Mucosa of stomach (tissue), 1 donor: Measurements from ENCODE around the gene PIAS4.
A peak's percentile ranks its signal among the peaks of the same experiment; 100 is the strongest.

Source experiments
- H3K27me3 ChIP-seq: one replicate; pipeline ENCODE4 v1.7.0; 2013; ENCODE audit warnings: mild to moderate bottlenecking, low read length; ENCODE audit not compliant: control insufficient read depth, insufficient read depth
- H3K36me3 ChIP-seq: one replicate; pipeline ENCODE4 v1.7.0; 2013; ENCODE audit warnings: low read length; ENCODE audit not compliant: control insufficient read depth, insufficient read depth
- H3K4me1 ChIP-seq: one replicate; pipeline ENCODE4 v1.7.0; 2013; ENCODE audit warnings: mild to moderate bottlenecking, low read length; ENCODE audit not compliant: control insufficient read depth, insufficient read depth
- H3K4me3 ChIP-seq: one replicate; pipeline ENCODE4 v1.7.0; 2013; ENCODE audit warnings: low read length
- H3K9ac ChIP-seq: one replicate; pipeline ENCODE4 v1.7.0; 2013; ENCODE audit warnings: mild to moderate bottlenecking, low read length, moderate library complexity
- H3K9me3 ChIP-seq: one replicate; pipeline ENCODE4 v1.7.0; 2013; ENCODE audit warnings: mild to moderate bottlenecking, low read length, moderate library complexity; ENCODE audit not compliant: control insufficient read depth
- donor health status: Pancreatic carcinoma.

The PIAS4 gene

GRCh38 chr19:4046362-4046691 is 38.8 kb downstream of the PIAS4 start:
- no peak overlapping the region for H3K9ac ChIP-seq
- H3K9me3 ChIP-seq = no peaks in the 10 kb centered on the region
- peaks cover 51% of the 10 kb centered on the region for H3K4me1 ChIP-seq
- H3K4me3 ChIP-seq = no peak overlapping the region
- H3K27me3 ChIP-seq = no peaks in the 10 kb centered on the region
- H3K36me3 ChIP-seq = peaks cover 3% of the 10 kb centered on the region

GRCh38 chr19:4046946-4047683 is 39.6 kb downstream of the PIAS4 start:
- Histone ChIP-seq H3K9me3 (no peaks in the 10 kb centered on the region), H3K36me3 (peaks cover 5% of the 10 kb centered on the region), H3K4me3 (no peak overlapping the region), H3K27me3 (no peaks in the 10 kb centered on the region), H3K4me1 (peaks cover 58% of the 10 kb centered on the region), H3K9ac (no peak overlapping the region)

DNA sequence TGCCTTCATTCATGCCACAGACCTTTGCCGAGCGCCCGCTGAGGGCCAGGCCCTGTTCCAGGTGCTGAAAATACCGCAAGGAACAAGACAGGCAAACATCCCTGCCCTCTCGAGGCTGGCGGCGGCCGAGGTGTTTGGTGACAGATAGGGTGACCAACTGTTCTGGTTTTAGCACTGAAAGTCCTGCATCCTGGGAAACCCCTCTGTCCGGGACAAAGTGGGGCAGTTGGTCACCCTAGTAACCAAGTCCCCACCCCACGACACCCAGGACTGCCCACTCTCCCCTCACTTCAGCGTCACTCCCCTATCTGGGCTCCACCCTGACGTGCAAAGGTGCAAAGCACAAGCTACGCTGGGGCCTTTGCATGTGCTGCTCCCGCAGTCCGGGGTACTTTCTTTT is 41.9 kb downstream of the PIAS4 start:
- peaks cover 57% of the 10 kb centered on the region for H3K4me1 ChIP-seq
- no peak overlapping the region for H3K4me3 ChIP-seq
- no peak overlapping the region for H3K9ac ChIP-seq
- no peaks in the 10 kb centered on the region for H3K27me3 ChIP-seq
- peaks cover 19% of the 10 kb centered on the region for H3K36me3 ChIP-seq
- H3K9me3 ChIP-seq = no peaks in the 10 kb centered on the region

- Histone ChIP-seq H3K9me3 (no peaks in the 10 kb centered on the region), H3K27me3 (no peaks in the 10 kb centered on the region), H3K9ac (peak overlapping the region; percentile 73), H3K36me3 (peaks cover 19% of the 10 kb centered on the region), H3K4me1 (peaks cover 54% of the 10 kb centered on the region), H3K4me3 (no peak overlapping the region)
Observed at GRCh38 chr19:4051175-4052101, 43.9 kb downstream of the PIAS4 start.

DNA sequence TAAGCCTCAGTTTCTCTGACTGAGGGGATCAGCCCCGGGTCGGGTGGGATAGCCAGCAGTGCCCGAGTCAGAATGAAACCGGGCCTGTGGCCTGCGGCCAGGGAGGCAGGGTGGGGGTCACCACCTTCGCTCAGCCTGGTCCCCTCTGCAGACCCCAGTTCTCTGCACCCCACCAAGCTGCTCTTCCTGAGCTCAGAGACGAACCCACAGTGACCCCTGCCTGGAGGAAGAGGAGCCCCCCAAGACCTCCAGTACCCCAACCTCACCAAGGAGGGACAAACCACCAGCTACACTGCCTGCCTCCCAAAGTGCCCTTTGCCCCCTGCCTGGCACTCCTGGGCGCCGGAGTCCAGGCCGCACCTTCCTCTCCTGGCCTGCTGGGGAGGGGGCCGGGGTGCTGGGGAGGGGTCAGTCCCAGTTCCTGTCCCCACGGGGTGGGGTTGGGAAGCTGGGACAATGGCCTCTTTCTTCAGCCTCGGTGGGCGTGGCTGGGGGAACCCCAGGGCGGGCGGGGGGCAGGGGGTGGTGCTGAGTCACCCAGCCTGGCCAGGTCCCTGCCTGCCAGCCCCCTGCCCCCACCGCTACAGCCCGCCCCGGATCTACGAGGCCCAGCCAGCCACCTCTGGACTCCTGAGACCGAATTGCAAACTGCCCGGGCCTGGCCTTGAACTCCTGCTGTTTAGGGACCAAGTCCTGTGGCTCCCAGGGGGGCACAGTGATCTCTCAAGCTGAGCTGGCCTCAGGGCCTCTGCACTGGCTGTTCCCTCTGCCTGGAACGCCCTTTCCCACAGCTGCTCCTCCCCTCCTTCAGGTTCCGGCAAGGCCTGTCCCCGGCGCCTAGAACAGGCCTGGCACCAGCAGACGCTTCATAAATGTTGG is 44.8 kb downstream of the PIAS4 start:
- Histone ChIP-seq H3K4me1 (peaks cover 54% of the 10 kb centered on the region), H3K27me3 (no peaks in the 10 kb centered on the region), H3K4me3 (no peak overlapping the region), H3K9ac (peak overlapping the region; percentile 73), H3K9me3 (no peaks in the 10 kb centered on the region), H3K36me3 (peaks cover 19% of the 10 kb centered on the region)

- H3K9me3 ChIP-seq = no peaks in the 10 kb centered on the region
- peaks cover 59% of the 10 kb centered on the region for H3K4me1 ChIP-seq
- peak overlapping the region; percentile 24 for H3K9ac ChIP-seq
- no peaks in the 10 kb centered on the region for H3K27me3 ChIP-seq
- no peak overlapping the region for H3K4me3 ChIP-seq
- peaks cover 19% of the 10 kb centered on the region for H3K36me3 ChIP-seq
Observed at GRCh38 chr19:4052993-4053422, 45.5 kb downstream of the PIAS4 start.

- H3K9ac ChIP-seq = no peak overlapping the region
- peaks cover 59% of the 10 kb centered on the region for H3K4me1 ChIP-seq
- H3K9me3 ChIP-seq = no peaks in the 10 kb centered on the region
- peaks cover 19% of the 10 kb centered on the region for H3K36me3 ChIP-seq
- no peak overlapping the region for H3K4me3 ChIP-seq
- no peaks in the 10 kb centered on the region for H3K27me3 ChIP-seq
Observed at GRCh38 chr19:4053423-4054324, 46.1 kb downstream of the PIAS4 start.

- Histone ChIP-seq H3K9me3 (no peaks in the 10 kb centered on the region), H3K27me3 (no peaks in the 10 kb centered on the region), H3K4me3 (no peak overlapping the region), H3K4me1 (peaks cover 62% of the 10 kb centered on the region), H3K36me3 (peaks cover 19% of the 10 kb centered on the region), H3K9ac (no peak overlapping the region)
Observed at GRCh38 chr19:4054441-4055208, 47.1 kb downstream of the PIAS4 start.

GRCh38 chr19:4055209-4055552 is 47.6 kb downstream of the PIAS4 start:
- H3K4me1 ChIP-seq = peaks cover 62% of the 10 kb centered on the region
- no peaks in the 10 kb centered on the region for H3K27me3 ChIP-seq
- no peak overlapping the region for H3K4me3 ChIP-seq

GRCh38 chr19:4057931-4058692 is 50.6 kb downstream of the PIAS4 start:
- Histone ChIP-seq H3K9me3 (no peaks in the 10 kb centered on the region), H3K27me3 (no peaks in the 10 kb centered on the region), H3K4me1 (peaks cover 69% of the 10 kb centered on the region), H3K36me3 (peaks cover 10% of the 10 kb centered on the region), H3K4me3 (peak overlapping the region; percentile 26), H3K9ac (peak overlapping the region; percentile 90)

More at GRCh38 chr19:4055209-4055552, 47.6 kb downstream of the PIAS4 start:
- peaks cover 19% of the 10 kb centered on the region for H3K36me3 ChIP-seq
- no peaks in the 10 kb centered on the region for H3K9me3 ChIP-seq
- no peak overlapping the region for H3K9ac ChIP-seq
